Esophagus muscularis mucosa (tissue), 4 donors: Measurements from ENCODE around the gene SREBF2. TPM values are rescaled to one million over a fixed set of nuclear protein-coding genes. Genes with fewer than 3 reads are reported as not detected.

ENCODE experiments used
- DNase-seq: peaks from one replicate; pipeline ENCODE4 v3.0.0-alpha.2; 2017; ENCODE audit errors: extremely low spot score
- H3K27ac ChIP-seq, 4 donors: fragments of 200-600 bp; sonication (generic); replicated peaks in 1 of 4; 1 replicate in 3 of 4; 2 replicates in 1 of 4; pipeline ENCODE4 v1.5.1; 2016 to 2019; ENCODE audit warnings: mild to moderate bottlenecking in 1 of 4
- H3K27me3 ChIP-seq, 4 donors: fragments of 200-600 bp; sonication (generic); one replicate each; pipeline versions ENCODE4 v1.5.1 to v1.6.0; 2016 to 2019
- H3K36me3 ChIP-seq, 4 donors: fragments of 200-600 bp; sonication (generic); one replicate each; pipeline ENCODE4 v1.5.1; 2016 to 2019
- H3K4me1 ChIP-seq, 4 donors: fragments of 200-600 bp; sonication (generic); one replicate each; pipeline ENCODE4 v1.5.1; 2016 to 2019
- H3K4me3 ChIP-seq, 4 donors: fragments of 200-600 bp; sonication (generic); 1 replicate in 2 of 4; 2 replicates in 2 of 4; pipeline ENCODE4 v1.5.1; 2016 to 2019; ENCODE audit warnings: mild to moderate bottlenecking in 4 of 4, moderate library complexity in 1 of 4
- H3K9me3 ChIP-seq, 4 donors: fragments of 200-600 bp; sonication (generic); 1 replicate in 3 of 4; 2 replicates in 1 of 4; pipeline ENCODE4 v1.5.1; 2016 to 2019
- EP300 ChIP-seq: sonication (generic); formaldehyde crosslinking; IDR thresholded peaks from one replicate; pipeline ENCODE4 v1.6.1; 2017; ENCODE audit warnings: antibody characterized with exemption
- POLR2A ChIP-seq: fragments of 450-650 bp; IDR thresholded peaks from one replicate; pipeline ENCODE4 v1.6.1; 2017; ENCODE audit warnings: antibody characterized with exemption, moderate library complexity, mild to moderate bottlenecking, low read depth
- POLR2AphosphoS5 ChIP-seq, 2 donors: sonication (generic); formaldehyde crosslinking; IDR thresholded peaks; one replicate each; pipeline ENCODE4 v1.6.1; 2017; ENCODE audit warnings: antibody characterized with exemption in 2 of 2
- WGBS: methylation state at CpG from one replicate; pipeline ENCODE4 v1.1.5; 2018; 5-methylcytosine and 5-hydroxymethylcytosine counted together
- intact Hi-C: fragments of 100-400 bp; cut with DNase I; formaldehyde crosslinking; loops from one replicate; pipeline ENCODE4 v1.15.1; 2023
- total RNA-seq, 4 donors: library from RNA; depleted of rRNA; stranded (reverse); fragments of >200 nt; gene quantifications; one replicate each; pipeline versions ENCODE4 v1.1.0 to v1.2.1, GENCODE V29; 2016
- TF ChIP-seq, protein P1 (sequence below), 3 experiments: fragments of 200-600 bp in 2 of 3; fragments of 450-650 bp in 1 of 3; sonication (generic) in 2 of 3; IDR thresholded peaks; one replicate each; pipeline ENCODE4 v1.5.1; 2017 to 2019; ENCODE audit warnings: antibody characterized with exemption in 3 of 3, mild to moderate bottlenecking in 2 of 3, moderate library complexity in 1 of 3

SREBF2 gene
- total RNA-seq, 4 donors from 2014 or later, result 56.4 to 97.7 (median 57.2) TPM

DNA sequence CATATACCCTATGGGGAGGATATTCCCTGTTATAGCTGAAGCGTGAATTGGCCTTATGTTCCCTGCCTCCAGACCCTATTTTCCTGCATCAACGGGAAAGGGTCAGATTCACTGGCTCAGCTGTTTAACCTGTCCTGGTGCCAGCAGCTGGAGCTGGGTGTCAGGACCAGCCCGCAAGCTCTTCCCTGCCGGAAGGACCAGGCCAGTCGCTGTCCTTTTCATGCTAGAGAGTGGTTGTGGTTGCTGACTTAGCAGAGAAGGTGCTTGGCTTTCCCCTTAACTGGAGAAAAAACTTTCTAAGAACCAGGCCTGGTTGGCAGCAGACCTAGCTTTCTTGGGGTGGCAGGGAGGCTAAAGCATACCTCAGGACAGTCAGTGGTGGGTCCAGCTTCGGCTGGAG lies 5.2 kb upstream of the SREBF2 start:
- Histone ChIP-seq H3K9me3 (no peaks in the 10 kb centered on the region), H3K4me3 (no peak overlapping the region), H3K27ac (no peak overlapping the region), H3K36me3 (peaks cover 0 to 10% (median 5%) of the 10 kb centered on the region in 4 donors), H3K4me1 (peaks cover 18 to 33% (median 27%) of the 10 kb centered on the region in 4 donors), H3K27me3 (no peaks in the 10 kb centered on the region)
- DNase-seq, result no peak
- TF ChIP-seq, protein P1, sequence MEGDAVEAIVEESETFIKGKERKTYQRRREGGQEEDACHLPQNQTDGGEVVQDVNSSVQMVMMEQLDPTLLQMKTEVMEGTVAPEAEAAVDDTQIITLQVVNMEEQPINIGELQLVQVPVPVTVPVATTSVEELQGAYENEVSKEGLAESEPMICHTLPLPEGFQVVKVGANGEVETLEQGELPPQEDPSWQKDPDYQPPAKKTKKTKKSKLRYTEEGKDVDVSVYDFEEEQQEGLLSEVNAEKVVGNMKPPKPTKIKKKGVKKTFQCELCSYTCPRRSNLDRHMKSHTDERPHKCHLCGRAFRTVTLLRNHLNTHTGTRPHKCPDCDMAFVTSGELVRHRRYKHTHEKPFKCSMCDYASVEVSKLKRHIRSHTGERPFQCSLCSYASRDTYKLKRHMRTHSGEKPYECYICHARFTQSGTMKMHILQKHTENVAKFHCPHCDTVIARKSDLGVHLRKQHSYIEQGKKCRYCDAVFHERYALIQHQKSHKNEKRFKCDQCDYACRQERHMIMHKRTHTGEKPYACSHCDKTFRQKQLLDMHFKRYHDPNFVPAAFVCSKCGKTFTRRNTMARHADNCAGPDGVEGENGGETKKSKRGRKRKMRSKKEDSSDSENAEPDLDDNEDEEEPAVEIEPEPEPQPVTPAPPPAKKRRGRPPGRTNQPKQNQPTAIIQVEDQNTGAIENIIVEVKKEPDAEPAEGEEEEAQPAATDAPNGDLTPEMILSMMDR (IDR thresholded peaks at IDR 0.05), result no peak
- TF ChIP-seq POLR2AphosphoS5 (IDR thresholded peaks at IDR 0.05), result no peak
- TF ChIP-seq POLR2A, result no peak
- WGBS, result 92% methylated on average over 6 of the region's 6 CpGs
- intact Hi-C loops, result no loop called here

DNA sequence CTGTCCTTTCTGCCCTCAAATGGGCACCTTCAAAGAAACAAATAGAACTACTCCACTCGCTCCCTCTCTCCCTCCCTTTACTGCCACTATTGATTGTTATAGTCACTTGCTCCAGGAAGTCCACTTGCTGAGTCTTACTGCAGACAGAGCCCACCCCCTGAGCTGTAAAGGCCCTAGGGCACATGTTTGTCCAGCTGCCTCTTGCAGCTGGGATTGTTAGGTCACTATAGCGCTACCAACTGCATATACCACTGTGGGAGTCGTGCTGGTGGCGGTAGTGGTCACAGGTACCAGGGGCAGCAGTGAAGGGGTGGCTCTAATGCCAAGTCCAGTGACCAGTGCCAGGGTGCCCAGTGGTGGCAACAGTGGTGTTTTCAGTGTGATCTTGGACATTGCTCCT lies 4.4 kb upstream of the SREBF2 start:
- peaks cover 18 to 33% (median 27%) of the 10 kb centered on the region in 4 donors for H3K4me1 ChIP-seq
- H3K4me3 ChIP-seq, result no peak overlapping the region
- no peak overlapping the region for H3K27ac ChIP-seq
- H3K9me3 ChIP-seq, result no peaks in the 10 kb centered on the region
- no peak for DNase-seq
- intact Hi-C loops, result no loop called here
- WGBS, result 96% methylated on average over 4 of the region's 4 CpGs
- no peaks in the 10 kb centered on the region for H3K27me3 ChIP-seq
- peaks cover 0 to 10% (median 5%) of the 10 kb centered on the region in 4 donors for H3K36me3 ChIP-seq
- no peak for TF ChIP-seq EP300
- TF ChIP-seq POLR2A, result no peak
- TF ChIP-seq, protein P1 (IDR thresholded peaks at IDR 0.05), result no peak
- no peak for TF ChIP-seq POLR2AphosphoS5 (IDR thresholded peaks at IDR 0.05)

DNA sequence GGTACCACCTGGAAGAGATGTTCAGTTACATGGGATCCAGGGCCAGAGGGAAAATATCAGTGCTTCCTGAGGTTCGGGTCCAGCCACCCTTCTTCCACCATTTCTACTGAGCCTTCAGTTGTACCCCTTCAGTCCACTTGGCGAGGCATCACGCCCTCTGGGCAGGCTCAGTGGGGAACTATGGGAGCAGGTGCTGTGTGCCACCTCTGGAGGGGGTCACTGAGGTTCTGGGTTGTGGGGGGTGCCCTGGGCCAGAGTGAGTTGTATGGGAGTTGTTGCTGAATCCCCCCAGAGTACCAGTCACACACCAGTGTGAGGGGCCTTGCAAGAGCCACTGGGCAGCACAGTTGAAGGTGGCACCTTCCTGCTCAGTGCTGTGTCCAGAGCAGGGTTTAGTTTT lies 2.7 kb upstream of the SREBF2 start:
- Histone ChIP-seq H3K4me3 (no peak overlapping the region), H3K36me3 (peaks cover 0 to 10% (median 5%) of the 10 kb centered on the region in 4 donors), H3K27ac (no peak overlapping the region), H3K27me3 (no peaks in the 10 kb centered on the region), H3K9me3 (no peaks in the 10 kb centered on the region), H3K4me1 (peaks cover 30 to 49% (median 39%) of the 10 kb centered on the region in 4 donors)
- intact Hi-C loops, result loop anchor here (10.0 kb wide), 1 partner anchor 135 kb away; the partner anchor contains the start of gene MEI1
- 86% methylated on average over 3 of the region's 3 CpGs for WGBS
- TF ChIP-seq POLR2AphosphoS5 (IDR thresholded peaks at IDR 0.05) (no peak), POLR2A (no peak), EP300 (no peak)
- TF ChIP-seq, protein P1 (IDR thresholded peaks at IDR 0.05), result no peak
- DNase-seq, result no peak

DNA sequence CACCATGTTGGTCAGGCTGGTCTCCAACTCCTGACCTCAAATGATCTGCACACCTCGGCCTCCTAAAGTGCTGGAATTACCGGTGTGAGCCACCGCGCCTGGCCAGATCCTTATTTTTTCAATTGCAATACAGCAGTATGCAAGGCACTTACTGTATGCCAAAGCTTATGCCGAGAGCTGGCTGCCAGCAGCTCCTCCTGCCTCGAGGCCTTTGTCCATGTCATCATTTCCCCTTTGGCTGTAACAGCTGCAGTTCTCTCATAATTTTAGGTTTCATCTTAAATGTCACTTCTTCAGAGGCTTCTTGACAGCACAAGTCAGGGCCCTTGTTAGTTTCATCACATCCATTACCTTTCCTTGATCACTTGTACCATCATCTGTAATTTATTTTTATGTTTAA lies 1.5 kb upstream of the SREBF2 start:
- intact Hi-C loops, result loop anchor here (10.0 kb wide), 1 partner anchor 137 kb away; the partner anchor contains the start of gene MEI1
- Histone ChIP-seq H3K4me3 (no peak overlapping the region), H3K27me3 (no peaks in the 10 kb centered on the region), H3K4me1 (peaks cover 18 to 50% (median 33%) of the 10 kb centered on the region in 4 donors), H3K27ac (peak overlapping the region; percentile 92 to 97 (median 94)), H3K36me3 (peaks cover 0 to 12% (median 6%) of the 10 kb centered on the region in 4 donors), H3K9me3 (no peaks in the 10 kb centered on the region)
- WGBS, result 53% methylated on average over 6 of the region's 6 CpGs
- TF ChIP-seq EP300 (no peak), POLR2A (no peak), POLR2AphosphoS5 (IDR thresholded peaks at IDR 0.05) (no peak)
- TF ChIP-seq, protein P1 (IDR thresholded peaks at IDR 0.05), result no peak
- no peak for DNase-seq
